WTC11 (cell line): ENCODE measurements around the gene SUPT20H. TPM values are rescaled to one million over a fixed set of nuclear protein-coding genes. Genes with fewer than 3 reads are reported as not detected.

Experiments
- ATAC-seq: fragments of 200-7000 bp; cut with Tn5 transposase; 2 replicates; pipeline ENCODE4 v1.10.0; 2021; ENCODE audit warnings: mild to moderate bottlenecking, moderate library complexity
- CTCF ChIA-PET: fragments of 300-600 bp; sonication (Branson Sonifier 250); formaldehyde crosslinking; loops from one replicate; lab custom pipeline; 2021; ENCODE audit warnings: antibody characterized with exemption; lab: Charles Lee
- POLR2A ChIA-PET: fragments of 350-600 bp; sonication (Branson Sonifier 250); formaldehyde crosslinking; loops from one replicate; lab custom pipeline; 2021; ENCODE audit warnings: antibody characterized with exemption; lab: Charles Lee
- DNase-seq: peaks from one replicate; pipeline ENCODE4 v3.0.0; 2021; ENCODE audit warnings: low spot score
- H3K27ac Mint-ChIP-seq: 2 replicates; pipeline ENCODE4 v1.8.0; 2021; ENCODE audit warnings: mixed read lengths
- H3K27me3 Mint-ChIP-seq: 2 replicates; pipeline ENCODE4 v1.8.0; 2021; ENCODE audit warnings: low read depth, mild to moderate bottlenecking, moderate library complexity, mixed read lengths
- H3K36me3 Mint-ChIP-seq: 2 replicates; pipeline ENCODE4 v1.8.0; 2021; ENCODE audit warnings: mixed read lengths
- H3K4me1 Mint-ChIP-seq: 2 replicates; pipeline ENCODE4 v1.8.0; 2022; ENCODE audit warnings: mixed read lengths
- H3K4me3 Mint-ChIP-seq: 2 replicates; pipeline ENCODE4 v1.8.0; 2021; ENCODE audit warnings: mild to moderate bottlenecking, moderate library complexity, mixed read lengths
- H3K9me3 Mint-ChIP-seq: 2 replicates; pipeline ENCODE4 v1.8.0; 2021; ENCODE audit warnings: mixed read lengths
- ATF2 ChIP-seq: sonication (generic); formaldehyde crosslinking; IDR thresholded peaks from 2 replicates; pipeline ENCODE4 v1.8.1; 2022; ENCODE audit warnings: low read depth, missing genetic modification reagents, borderline replicate concordance
- ATF3 ChIP-seq: sonication (generic); formaldehyde crosslinking; conservative IDR thresholded peaks from 2 replicates; pipeline ENCODE4 v1.8.1; 2022; ENCODE audit warnings: mild to moderate bottlenecking, missing genetic modification reagents
- CBFB ChIP-seq: sonication (generic); formaldehyde crosslinking; IDR thresholded peaks from 2 replicates; pipeline ENCODE4 v1.8.1; 2022; ENCODE audit warnings: mild to moderate bottlenecking, low read depth, missing genetic modification reagents
- GTF2I ChIP-seq: fragments of 250-450 bp; sonication (Bioruptor Pico); conservative IDR thresholded peaks from 2 replicates; pipeline ENCODE4 v1.4.0; 2021; ENCODE audit warnings: mild to moderate bottlenecking
- HMGA2 ChIP-seq: fragments of 250-450 bp; sonication (Bioruptor Pico); IDR thresholded peaks from 2 replicates; pipeline ENCODE4 v1.4.0; 2021; ENCODE audit warnings: mild to moderate bottlenecking, moderate library complexity
- JUN ChIP-seq: sonication (generic); formaldehyde crosslinking; IDR thresholded peaks from 2 replicates; pipeline ENCODE4 v1.8.0; 2023; ENCODE audit warnings: mild to moderate bottlenecking, missing genetic modification reagents
- NR1H2 ChIP-seq: sonication (generic); formaldehyde crosslinking; IDR thresholded peaks from 2 replicates; pipeline ENCODE4 v1.9.0; 2021; ENCODE audit warnings: mild to moderate bottlenecking, moderate library complexity, missing genetic modification reagents
- NR3C1 ChIP-seq: sonication (generic); formaldehyde crosslinking; conservative IDR thresholded peaks from 2 replicates; pipeline ENCODE4 v1.8.1; 2023; ENCODE audit warnings: low read depth, mild to moderate bottlenecking, missing genetic modification reagents
- PREB ChIP-seq: sonication (generic); formaldehyde crosslinking; IDR thresholded peaks from 2 replicates; pipeline ENCODE4 v1.8.1; 2022; ENCODE audit warnings: mild to moderate bottlenecking, missing genetic modification reagents, moderate library complexity, borderline replicate concordance
- RORB ChIP-seq: fragments of 250-450 bp; sonication (Bioruptor Pico); IDR thresholded peaks from 2 replicates; pipeline ENCODE4 v1.9.0; 2021; ENCODE audit warnings: mild to moderate bottlenecking
- SMAD3 ChIP-seq: sonication (generic); formaldehyde crosslinking; IDR thresholded peaks from 2 replicates; pipeline ENCODE4 v1.8.0; 2022; ENCODE audit warnings: missing genetic modification reagents, mild to moderate bottlenecking, borderline replicate concordance
- SMAD4 ChIP-seq: sonication (generic); formaldehyde crosslinking; IDR thresholded peaks from 2 replicates; pipeline ENCODE4 v1.8.0; 2022; ENCODE audit warnings: mild to moderate bottlenecking, missing genetic modification reagents
- SOX15 ChIP-seq: fragments of 250-450 bp; sonication (Bioruptor Pico); IDR thresholded peaks from 2 replicates; pipeline ENCODE4 v1.9.0; 2021; ENCODE audit warnings: mild to moderate bottlenecking
- TP53 ChIP-seq: sonication (generic); formaldehyde crosslinking; IDR thresholded peaks from 2 replicates; pipeline ENCODE4 v1.8.1; 2023; ENCODE audit warnings: mild to moderate bottlenecking, missing genetic modification reagents
- ZBTB21 ChIP-seq: sonication (generic); formaldehyde crosslinking; IDR thresholded peaks from 2 replicates; pipeline ENCODE4 v1.8.1; 2023; ENCODE audit warnings: mild to moderate bottlenecking, missing genetic modification reagents, borderline replicate concordance
- ZNF121 ChIP-seq: sonication (generic); formaldehyde crosslinking; IDR thresholded peaks from 2 replicates; pipeline ENCODE4 v1.8.0; 2023; ENCODE audit warnings: missing genetic modification reagents
- ZNF219 ChIP-seq: sonication (generic); formaldehyde crosslinking; IDR thresholded peaks from 2 replicates; pipeline ENCODE4 v1.8.0; 2023; ENCODE audit warnings: missing genetic modification reagents, mild to moderate bottlenecking, borderline replicate concordance
- ZNF232 ChIP-seq: sonication (generic); formaldehyde crosslinking; IDR thresholded peaks from 2 replicates; pipeline ENCODE4 v1.8.0; 2022; ENCODE audit warnings: mild to moderate bottlenecking, missing genetic modification reagents
- total RNA-seq: library from RNA; stranded (reverse); gene quantifications from 3 replicates; pipeline ENCODE4 v1.2.3, GENCODE V29; 2021
- TF ChIP-seq, protein P1 (sequence below): sonication (generic); formaldehyde crosslinking; IDR thresholded peaks from 2 replicates; pipeline ENCODE4 v1.8.1; 2023; ENCODE audit warnings: mild to moderate bottlenecking, missing genetic modification reagents, moderate library complexity
- TF ChIP-seq, protein P2 (sequence below): sonication (generic); formaldehyde crosslinking; IDR thresholded peaks from 2 replicates; pipeline ENCODE4 v1.8.1; 2022; ENCODE audit warnings: mild to moderate bottlenecking, moderate library complexity, missing genetic modification reagents
- TF ChIP-seq, protein P3 (sequence below): sonication (generic); formaldehyde crosslinking; IDR thresholded peaks from 2 replicates; pipeline ENCODE4 v1.8.0; 2022; ENCODE audit warnings: mild to moderate bottlenecking, missing genetic modification reagents
- TF ChIP-seq, protein P4 (sequence below): sonication (generic); formaldehyde crosslinking; IDR thresholded peaks from 2 replicates; pipeline ENCODE4 v1.8.1; 2023; ENCODE audit warnings: mild to moderate bottlenecking, missing genetic modification reagents
- TF ChIP-seq, protein P5 (sequence below): sonication (generic); formaldehyde crosslinking; IDR thresholded peaks from 2 replicates; pipeline ENCODE4 v1.8.1; 2023; ENCODE audit warnings: mild to moderate bottlenecking, missing genetic modification reagents
- TF ChIP-seq, protein P6 (sequence below): sonication (generic); formaldehyde crosslinking; IDR thresholded peaks from 2 replicates; pipeline ENCODE4 v1.8.1; 2023; ENCODE audit warnings: mild to moderate bottlenecking, missing genetic modification reagents, moderate library complexity

The SUPT20H gene
- total RNA-seq, 1 experiment from 2014 or later, result 68.0 TPM

- H3K4me3 Mint-ChIP-seq, result no peak overlapping the region
- H3K4me1 Mint-ChIP-seq, result peaks cover 6% of the 10 kb centered on the region
- H3K36me3 Mint-ChIP-seq, result peaks cover under 1% of the 10 kb centered on the region; the same call in 1 of the 2 replicates
- ATAC-seq (no peak), DNase-seq (no peak)
- ChIA-PET CTCF (no interaction called here), POLR2A (no interaction called here)
- no peaks in the 10 kb centered on the region for H3K27me3 Mint-ChIP-seq
- peaks cover 7% of the 10 kb centered on the region for H3K9me3 Mint-ChIP-seq
- TF ChIP-seq TP53, result no peak
- H3K27ac Mint-ChIP-seq, result no peak overlapping the region
Measured at GRCh38 chr13:37100731-37101130, 41.2 kb upstream of the SUPT20H start.

GRCh38 chr13:37097076-37097475 lies 37.6 kb upstream of the SUPT20H start:
- DNase-seq, result no peak
- ChIA-PET CTCF (no interaction called here), POLR2A (no interaction called here)
- Mint-ChIP-seq H3K27ac (no peak overlapping the region), H3K36me3 (no peaks in the 10 kb centered on the region), H3K27me3 (no peaks in the 10 kb centered on the region), H3K9me3 (no peaks in the 10 kb centered on the region), H3K4me1 (no peaks in the 10 kb centered on the region), H3K4me3 (no peak overlapping the region)
- no peak for ATAC-seq
- TF ChIP-seq SOX15 (CRISPR knock-in tag) (no peak), ZNF232 (CRISPR knock-in tag) (no peak), SMAD3 (no peak), ZBTB21 (CRISPR knock-in tag) (no peak)
- TF ChIP-seq, protein P1, sequence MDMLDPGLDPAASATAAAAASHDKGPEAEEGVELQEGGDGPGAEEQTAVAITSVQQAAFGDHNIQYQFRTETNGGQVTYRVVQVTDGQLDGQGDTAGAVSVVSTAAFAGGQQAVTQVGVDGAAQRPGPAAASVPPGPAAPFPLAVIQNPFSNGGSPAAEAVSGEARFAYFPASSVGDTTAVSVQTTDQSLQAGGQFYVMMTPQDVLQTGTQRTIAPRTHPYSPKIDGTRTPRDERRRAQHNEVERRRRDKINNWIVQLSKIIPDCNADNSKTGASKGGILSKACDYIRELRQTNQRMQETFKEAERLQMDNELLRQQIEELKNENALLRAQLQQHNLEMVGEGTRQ, result no peak

DNA sequence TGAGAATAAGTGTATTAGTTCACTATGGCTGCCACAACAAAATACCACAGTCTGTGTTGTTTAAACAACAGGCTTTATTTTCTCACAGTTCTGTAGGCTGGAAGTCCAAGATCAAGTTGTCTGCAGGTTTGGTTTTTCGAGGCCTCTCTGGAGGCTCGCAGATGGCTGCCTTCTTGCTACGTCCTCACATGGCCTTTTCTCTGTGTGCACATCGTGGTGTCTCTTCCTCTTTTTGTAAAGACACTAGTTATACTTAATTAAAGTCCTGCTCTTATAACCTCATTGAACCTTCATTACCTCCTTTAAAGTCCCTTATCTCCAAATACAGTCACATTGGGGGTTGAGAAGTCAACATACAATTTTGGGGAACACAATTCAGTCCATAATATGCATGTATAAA lies 35.4 kb upstream of the SUPT20H start:
- POLR2A ChIA-PET, result no interaction called here
- H3K27ac Mint-ChIP-seq, result no peak overlapping the region
- no peaks in the 10 kb centered on the region for H3K27me3 Mint-ChIP-seq
- CTCF ChIA-PET, result no interaction called here
- H3K4me1 Mint-ChIP-seq, result no peaks in the 10 kb centered on the region
- no peaks in the 10 kb centered on the region for H3K36me3 Mint-ChIP-seq
- no peak for ATAC-seq
- H3K9me3 Mint-ChIP-seq, result no peaks in the 10 kb centered on the region
- no peak for DNase-seq
- H3K4me3 Mint-ChIP-seq, result no peak overlapping the region
- TF ChIP-seq, protein P2, sequence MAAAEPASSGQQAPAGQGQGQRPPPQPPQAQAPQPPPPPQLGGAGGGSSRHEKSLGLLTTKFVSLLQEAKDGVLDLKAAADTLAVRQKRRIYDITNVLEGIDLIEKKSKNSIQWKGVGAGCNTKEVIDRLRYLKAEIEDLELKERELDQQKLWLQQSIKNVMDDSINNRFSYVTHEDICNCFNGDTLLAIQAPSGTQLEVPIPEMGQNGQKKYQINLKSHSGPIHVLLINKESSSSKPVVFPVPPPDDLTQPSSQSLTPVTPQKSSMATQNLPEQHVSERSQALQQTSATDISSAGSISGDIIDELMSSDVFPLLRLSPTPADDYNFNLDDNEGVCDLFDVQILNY (CRISPR knock-in tag), result no peak
- TF ChIP-seq ZNF121 (CRISPR knock-in tag), result no peak
- TF ChIP-seq ZNF232 (CRISPR knock-in tag), result no peak
- TF ChIP-seq HMGA2 (CRISPR knock-in tag), result no peak
- no peak for TF ChIP-seq NR3C1 (CRISPR knock-in tag)
- TF ChIP-seq, protein P3, sequence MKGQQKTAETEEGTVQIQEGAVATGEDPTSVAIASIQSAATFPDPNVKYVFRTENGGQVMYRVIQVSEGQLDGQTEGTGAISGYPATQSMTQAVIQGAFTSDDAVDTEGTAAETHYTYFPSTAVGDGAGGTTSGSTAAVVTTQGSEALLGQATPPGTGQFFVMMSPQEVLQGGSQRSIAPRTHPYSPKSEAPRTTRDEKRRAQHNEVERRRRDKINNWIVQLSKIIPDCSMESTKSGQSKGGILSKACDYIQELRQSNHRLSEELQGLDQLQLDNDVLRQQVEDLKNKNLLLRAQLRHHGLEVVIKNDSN (CRISPR knock-in tag), result no peak
- TF ChIP-seq RORB (CRISPR knock-in tag), result no peak
- TF ChIP-seq GTF2I, result no peak
- TF ChIP-seq, protein P4, sequence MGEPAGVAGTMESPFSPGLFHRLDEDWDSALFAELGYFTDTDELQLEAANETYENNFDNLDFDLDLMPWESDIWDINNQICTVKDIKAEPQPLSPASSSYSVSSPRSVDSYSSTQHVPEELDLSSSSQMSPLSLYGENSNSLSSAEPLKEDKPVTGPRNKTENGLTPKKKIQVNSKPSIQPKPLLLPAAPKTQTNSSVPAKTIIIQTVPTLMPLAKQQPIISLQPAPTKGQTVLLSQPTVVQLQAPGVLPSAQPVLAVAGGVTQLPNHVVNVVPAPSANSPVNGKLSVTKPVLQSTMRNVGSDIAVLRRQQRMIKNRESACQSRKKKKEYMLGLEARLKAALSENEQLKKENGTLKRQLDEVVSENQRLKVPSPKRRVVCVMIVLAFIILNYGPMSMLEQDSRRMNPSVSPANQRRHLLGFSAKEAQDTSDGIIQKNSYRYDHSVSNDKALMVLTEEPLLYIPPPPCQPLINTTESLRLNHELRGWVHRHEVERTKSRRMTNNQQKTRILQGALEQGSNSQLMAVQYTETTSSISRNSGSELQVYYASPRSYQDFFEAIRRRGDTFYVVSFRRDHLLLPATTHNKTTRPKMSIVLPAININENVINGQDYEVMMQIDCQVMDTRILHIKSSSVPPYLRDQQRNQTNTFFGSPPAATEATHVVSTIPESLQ (CRISPR knock-in tag), result no peak
- TF ChIP-seq, protein P5, sequence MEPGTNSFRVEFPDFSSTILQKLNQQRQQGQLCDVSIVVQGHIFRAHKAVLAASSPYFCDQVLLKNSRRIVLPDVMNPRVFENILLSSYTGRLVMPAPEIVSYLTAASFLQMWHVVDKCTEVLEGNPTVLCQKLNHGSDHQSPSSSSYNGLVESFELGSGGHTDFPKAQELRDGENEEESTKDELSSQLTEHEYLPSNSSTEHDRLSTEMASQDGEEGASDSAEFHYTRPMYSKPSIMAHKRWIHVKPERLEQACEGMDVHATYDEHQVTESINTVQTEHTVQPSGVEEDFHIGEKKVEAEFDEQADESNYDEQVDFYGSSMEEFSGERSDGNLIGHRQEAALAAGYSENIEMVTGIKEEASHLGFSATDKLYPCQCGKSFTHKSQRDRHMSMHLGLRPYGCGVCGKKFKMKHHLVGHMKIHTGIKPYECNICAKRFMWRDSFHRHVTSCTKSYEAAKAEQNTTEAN, result no peak
- TF ChIP-seq CBFB (CRISPR knock-in tag), result no peak
- no peak for TF ChIP-seq SMAD4
- TF ChIP-seq ZNF219 (CRISPR knock-in tag), result no peak
- no peak for TF ChIP-seq JUN (CRISPR knock-in tag)
- TF ChIP-seq, protein P6, sequence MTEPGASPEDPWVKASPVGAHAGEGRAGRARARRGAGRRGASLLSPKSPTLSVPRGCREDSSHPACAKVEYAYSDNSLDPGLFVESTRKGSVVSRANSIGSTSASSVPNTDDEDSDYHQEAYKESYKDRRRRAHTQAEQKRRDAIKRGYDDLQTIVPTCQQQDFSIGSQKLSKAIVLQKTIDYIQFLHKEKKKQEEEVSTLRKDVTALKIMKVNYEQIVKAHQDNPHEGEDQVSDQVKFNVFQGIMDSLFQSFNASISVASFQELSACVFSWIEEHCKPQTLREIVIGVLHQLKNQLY (CRISPR knock-in tag), result no peak
- no peak for TF ChIP-seq PREB (CRISPR knock-in tag)
- TF ChIP-seq ATF3, result no peak
- no peak for TF ChIP-seq NR1H2
- TF ChIP-seq ATF2 (CRISPR knock-in tag), result no peak
